DMS53 (cell line): Measurements from ENCODE around the gene LMLN.
"Not testable (repeated sequence)": the region's sequence is repeated elsewhere in the genome, so short reads cannot be mapped to it uniquely, and the experiment has no call there.

ENCODE experiments used
- DNase-seq: peaks from one replicate; lab custom pipeline; 2025; lab: John Stamatoyannopoulos, UW

Gene LMLN

DNA sequence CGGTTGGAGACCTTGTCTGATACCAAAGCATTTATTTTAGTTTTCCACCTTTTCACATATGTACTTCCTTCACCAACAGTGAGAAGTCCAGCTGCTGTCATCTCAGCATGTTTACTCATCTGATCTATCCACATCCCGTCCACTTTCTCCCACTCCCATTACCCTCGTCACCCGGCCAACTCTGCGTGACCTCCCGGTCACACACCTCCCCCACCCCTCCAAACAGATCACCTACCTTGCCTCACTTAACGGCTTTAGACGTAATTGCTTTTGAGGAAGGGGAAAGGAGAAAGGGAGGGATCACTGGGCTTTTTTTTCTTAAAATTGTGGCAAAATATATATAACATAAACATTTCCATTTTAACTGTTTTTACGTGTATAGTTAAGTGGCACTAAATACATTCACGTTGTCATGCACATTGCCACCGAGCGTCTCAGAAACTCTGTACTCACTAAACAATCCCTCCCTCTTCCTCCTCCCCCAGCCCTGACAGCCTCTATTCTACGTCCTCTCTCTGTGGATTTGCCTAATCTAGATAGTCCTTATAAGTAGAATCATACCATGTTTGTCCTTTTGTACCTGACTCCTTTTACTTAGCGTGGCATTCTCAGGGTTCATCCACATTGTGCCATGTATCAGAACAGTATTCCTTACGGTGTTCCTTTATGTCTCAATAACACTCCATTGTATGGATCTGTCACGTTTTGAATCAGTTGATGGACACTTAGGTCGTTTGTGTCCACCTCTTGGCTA lies 67.2 kb downstream of the LMLN start:
- no peak for DNase-seq

GRCh38 chr3:198027799-198028390 lies 67.9 kb downstream of the LMLN start:
- no peak for DNase-seq

- DNase-seq: no peak
Measured at GRCh38 chr3:198028718-198029117, 68.7 kb downstream of the LMLN start.

DNA sequence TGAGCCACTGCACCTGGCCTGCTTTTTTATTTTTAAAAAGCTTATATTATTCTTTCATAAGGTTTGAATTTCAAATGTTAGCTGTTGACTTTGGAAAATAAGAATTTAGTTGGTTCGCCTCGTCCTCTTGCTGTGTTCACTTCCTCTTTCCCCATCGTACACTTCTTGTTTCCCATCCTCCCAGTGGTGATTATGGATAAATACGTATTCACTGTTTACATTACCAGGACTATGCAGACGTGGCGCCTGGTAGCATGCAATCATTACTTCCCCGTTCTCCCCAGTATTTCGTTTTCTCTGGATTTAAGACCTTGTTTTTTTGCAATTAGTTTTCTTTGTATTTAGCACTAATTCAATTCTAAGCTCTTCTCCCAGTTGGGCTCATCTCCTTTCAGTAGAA lies 70.1 kb downstream of the LMLN start:
- no peak for DNase-seq

- DNase-seq: no peak
Measured at GRCh38 chr3:198030726-198031125, 70.7 kb downstream of the LMLN start.

DNA sequence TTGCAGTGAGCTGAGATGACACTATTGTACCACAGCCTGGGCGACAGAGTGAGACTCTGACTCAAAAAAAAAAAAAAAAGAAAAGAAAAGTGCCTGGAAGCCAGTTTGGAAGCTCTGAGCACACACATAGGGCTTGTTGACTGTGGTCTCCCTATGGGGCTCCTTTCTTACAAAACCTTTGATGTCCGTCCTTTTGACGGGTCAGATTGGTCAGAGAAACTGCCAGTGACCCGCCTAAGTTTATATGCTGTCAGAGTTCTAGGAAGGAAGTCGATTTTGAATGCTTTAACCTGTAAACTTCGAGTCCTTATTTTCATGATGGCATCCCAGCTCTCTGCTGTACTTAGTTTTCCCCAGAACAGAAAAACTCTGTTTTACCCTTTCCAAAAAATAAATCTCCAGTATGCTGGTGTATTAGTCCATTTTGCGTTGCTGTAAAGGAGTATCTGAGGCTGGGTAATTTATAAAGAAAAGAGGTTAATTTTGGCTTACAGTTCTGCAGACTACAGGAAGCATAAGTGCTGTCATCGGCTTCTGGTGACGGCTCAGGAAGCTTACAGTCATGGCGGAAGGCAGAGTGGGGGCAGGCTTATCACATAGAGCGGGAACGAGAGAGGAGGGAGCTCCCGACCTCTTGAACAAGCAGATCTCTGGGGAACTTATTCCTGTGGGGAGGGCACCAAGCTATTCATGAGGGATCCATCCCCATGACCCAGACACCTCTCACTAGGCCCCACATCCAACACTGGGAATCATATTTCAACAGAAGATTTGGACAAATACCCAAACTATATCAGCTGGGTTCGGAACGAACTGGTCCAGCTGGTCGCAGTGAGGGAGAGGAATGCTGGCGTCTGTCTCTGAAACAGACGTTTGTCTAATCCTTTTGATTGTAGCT lies 72.3 kb downstream of the LMLN start:
- DNase-seq: no peak

DNA sequence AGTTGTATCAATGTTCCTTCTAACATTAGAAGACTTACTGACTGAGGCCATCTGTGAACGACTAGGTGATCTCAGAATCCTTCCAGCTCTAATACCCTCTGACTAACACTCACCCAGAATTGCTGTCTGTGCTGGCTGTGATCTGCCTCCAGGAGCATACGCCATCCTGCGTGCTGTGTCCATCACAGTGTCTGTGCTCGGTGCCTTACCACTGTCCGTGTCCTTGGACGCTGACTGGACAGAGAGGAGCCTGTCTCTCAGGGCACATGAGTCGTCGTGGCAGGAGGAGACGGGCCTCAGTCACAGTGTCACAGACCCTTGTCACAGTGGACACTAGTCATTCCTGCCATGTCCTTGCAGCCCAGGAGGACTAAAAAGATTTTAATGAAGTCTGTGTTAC lies 83.1 kb downstream of the LMLN start:
- DNase-seq: no peak

DNA sequence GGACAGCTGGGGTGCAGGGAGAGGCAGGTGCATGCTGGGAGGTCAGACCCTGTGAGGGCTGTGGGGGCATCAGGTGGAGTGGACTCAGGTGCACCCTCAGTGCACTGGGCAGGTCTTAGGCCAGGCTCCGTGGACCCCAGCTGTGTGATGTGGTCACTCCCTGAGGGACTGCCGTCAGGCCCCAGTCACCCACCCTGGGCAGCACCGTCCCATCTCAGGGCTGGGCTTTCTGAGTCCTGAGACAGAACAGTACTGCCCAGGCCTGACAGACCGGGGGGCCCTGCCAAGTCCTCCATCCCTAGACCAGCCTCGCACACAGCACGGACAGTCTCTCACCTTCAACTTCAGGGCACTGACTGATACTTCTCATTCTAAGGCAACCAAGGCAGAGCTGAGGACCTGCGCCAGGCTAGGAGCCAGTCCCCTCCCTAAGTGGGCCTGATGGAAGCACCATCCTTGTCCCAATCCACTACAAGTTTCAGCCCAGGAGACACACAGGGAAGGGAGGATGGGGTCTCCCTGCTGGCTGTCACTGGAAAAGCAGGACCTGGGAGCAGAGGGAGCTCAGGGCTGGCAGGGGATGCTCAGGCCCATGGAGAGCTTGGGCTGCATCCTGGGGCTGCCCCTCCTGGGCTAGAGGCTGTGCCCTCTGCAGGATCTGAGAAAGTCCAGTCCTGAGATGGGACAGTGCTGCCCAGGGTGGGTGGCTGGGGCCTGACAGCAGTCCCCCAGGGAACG lies 86.3 kb downstream of the LMLN start:
- no peak for DNase-seq

- no peak for DNase-seq
Measured at GRCh38 chr3:198048445-198048844, 88.4 kb downstream of the LMLN start.

DNA sequence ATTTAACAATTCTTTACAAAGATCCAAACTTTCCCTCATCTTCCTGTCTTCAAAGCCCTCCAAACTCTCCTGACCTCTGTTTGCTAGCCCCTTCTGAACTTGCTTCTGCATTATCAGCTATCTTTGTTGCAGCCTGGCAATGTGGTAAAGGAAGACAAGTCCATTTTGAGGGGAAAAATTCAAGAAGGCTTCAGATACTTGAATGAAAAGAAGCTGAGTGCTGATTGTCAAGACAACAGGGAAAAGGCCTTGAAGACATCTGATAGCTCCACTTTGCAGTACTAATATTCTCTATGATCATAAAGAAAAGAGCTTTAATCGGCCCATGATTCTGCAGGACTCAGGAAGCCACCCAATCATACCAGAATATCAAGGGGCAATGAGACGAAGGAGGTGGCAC lies 91.8 kb downstream of the LMLN start:
- DNase-seq: no peak

DNA sequence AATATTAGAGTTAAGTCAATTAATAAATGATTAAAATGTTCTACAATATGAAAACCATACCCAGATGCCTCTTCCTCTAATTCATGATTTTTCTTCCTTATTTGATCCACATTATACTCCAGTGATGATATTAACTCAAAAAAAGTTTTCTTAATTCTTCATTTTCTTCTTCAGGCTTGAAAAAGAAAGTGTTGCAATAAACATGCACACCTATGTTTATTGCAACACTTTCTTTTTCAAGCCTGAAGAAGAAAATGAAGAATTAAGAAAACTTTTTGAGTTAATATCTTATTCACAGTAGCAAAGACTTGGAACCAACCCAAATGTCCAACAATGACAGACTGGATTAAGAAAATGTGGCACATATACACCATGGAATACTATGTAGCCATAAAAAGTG lies 93.4 kb downstream of the LMLN start:
- DNase-seq: not testable (repeated sequence)

DNA sequence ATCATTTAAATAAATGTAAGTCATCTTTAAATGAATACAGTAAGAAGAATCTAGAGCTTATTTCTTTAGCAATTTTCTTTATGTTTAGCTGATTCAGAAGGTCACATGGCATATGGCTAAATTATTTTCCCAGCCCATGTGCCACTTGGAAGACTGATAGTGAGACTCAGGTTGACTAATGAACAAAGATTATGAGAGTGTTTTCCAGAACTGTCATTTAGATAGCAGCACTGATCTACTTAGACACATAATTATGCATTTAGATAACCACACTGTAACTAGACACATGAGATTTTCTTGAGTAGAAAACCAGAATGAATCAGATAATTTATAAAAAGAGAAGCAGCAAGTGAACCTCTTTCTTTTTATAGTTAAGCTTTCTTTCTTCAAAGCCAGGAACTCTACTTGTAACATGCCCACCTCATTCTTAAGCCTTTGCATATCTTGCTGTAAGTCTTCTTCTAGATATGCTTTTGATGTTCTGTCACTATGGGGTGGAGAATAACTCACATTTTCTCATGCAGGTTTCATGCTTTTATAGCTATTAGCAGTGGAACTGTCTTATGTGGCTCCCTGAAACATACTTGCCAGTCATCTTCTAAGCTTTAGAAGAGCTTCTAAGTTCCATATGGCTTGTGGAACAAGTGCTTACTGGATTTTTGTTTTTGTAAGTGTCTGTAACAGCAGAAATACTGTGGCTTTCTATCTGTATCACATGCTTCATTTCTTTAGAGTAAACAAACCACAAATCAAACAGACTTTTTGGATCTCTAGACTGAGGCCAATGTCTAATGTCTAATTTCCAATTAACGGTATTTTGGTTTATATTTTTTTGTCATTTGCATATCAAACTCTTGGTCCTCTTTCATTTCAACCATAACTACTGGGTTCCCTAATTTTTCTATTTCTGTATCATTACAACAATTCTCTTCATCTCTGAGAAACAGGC lies 101.4 kb downstream of the LMLN start:
- DNase-seq: no peak

DNA sequence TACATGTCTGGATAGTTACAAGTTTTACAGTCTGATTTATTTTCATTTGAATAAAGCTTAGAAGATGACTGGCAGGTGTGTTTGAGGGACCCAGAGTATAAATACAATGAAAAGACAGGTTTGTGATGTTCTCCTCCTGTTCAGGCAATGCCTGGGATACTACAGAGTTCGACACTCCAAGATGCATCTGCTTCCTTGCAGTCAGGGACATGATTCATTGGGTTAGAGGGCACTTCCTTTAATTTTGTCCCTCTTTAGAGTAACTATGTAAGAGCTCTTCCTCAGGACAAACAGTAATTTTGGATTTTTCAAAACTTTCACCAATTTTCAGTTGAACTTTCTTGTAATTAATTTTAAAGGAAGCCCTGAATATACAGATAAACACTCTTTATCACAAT lies 102.0 kb downstream of the LMLN start:
- DNase-seq: no peak

- no peak for DNase-seq
Measured at GRCh38 chr3:198064420-198064819, 104.4 kb downstream of the LMLN start.

DNA sequence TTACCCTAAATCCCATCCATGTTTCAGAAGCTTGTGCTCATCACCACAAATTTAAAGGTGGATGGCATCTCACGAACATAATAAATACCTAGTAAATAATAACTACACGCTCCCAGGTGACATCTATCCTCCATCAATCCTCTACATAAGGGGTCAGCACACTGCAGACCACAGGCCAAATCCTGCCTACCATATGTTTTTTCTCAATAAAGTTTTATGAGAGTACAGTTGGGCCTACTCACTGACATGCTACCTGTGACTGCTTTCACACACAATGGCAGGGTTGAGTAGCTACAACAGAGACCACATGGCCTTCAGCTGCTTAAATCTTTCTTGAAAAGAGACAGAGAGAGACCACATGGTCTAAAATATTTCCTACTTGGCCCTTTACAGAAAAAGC lies 105.9 kb downstream of the LMLN start:
- no peak for DNase-seq

GRCh38 chr3:198067416-198067815 lies 107.4 kb downstream of the LMLN start:
- no peak for DNase-seq

DNA sequence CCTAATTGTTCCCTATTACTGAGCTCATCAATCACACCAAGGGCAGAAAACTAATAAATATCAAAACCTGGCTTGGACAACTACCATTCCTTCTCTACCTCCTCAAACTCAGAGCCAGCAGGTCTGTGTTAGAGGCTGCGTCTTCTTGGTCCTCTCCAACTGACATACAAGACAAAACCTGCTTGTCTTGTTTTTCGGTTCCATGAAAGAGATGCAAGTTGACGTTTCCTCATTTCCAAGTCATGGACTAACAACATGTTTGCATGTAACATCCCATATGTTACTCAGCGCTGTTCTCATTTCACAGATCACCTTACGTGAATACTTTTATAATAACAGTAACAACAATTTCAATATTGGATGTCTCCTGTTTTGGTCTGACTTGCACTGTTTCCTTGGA lies 110.9 kb downstream of the LMLN start:
- DNase-seq: peak; percentile 5

- DNase-seq: peak; percentile 63
Measured at GRCh38 chr3:198071602-198072287, 111.7 kb downstream of the LMLN start.

GRCh38 chr3:198076722-198077308 lies 116.8 kb downstream of the LMLN start:
- DNase-seq: peak; percentile 72
